H1 (cell line): ENCODE data around the gene SHC3. TPM values are rescaled to one million over a fixed set of nuclear protein-coding genes. Genes with fewer than 3 reads are reported as not detected.

ENCODE experiments used
- CTCF ChIP-seq, 3 experiments: IDR thresholded peaks; 1 replicate in 2 of 3; 2 replicates in 1 of 3; pipeline versions ENCODE4 v1.5.1 to v1.6.1; 2011; ENCODE audit warnings: low read length in 3 of 3, mild to moderate bottlenecking in 3 of 3, inconsistent platforms in 2 of 3, low read depth in 1 of 3, moderate library complexity in 1 of 3; ENCODE audit not compliant: insufficient read depth in 1 of 3; ENCODE audit errors: control extremely low read depth in 1 of 3
- GABPA ChIP-seq: IDR thresholded peaks from 2 replicates; pipeline ENCODE4 v1.6.1; 2011; ENCODE audit warnings: mild to moderate bottlenecking, low read length, moderate library complexity, borderline replicate concordance; ENCODE audit not compliant: insufficient read depth
- JUN ChIP-seq: IDR thresholded peaks from 2 replicates; pipeline ENCODE4 v1.6.1; 2011; ENCODE audit warnings: low read depth, mild to moderate bottlenecking, improper control_type of control experiment, low read length
- KDM5A ChIP-seq: fragments of 200-600 bp; IDR thresholded peaks from 2 replicates; pipeline ENCODE4 v1.7.1; 2012; ENCODE audit warnings: mild to moderate bottlenecking, low read length, inconsistent platforms, mixed read lengths
- RAD21 ChIP-seq, 2 experiments: IDR thresholded peaks in 1 of 2; conservative IDR thresholded peaks in 1 of 2; 2 replicates each; pipeline ENCODE4 v1.6.1; 2011; ENCODE audit warnings: low read depth in 2 of 2, low read length in 2 of 2, improper control_type of control experiment in 1 of 2, inconsistent platforms in 1 of 2, mild to moderate bottlenecking in 1 of 2, moderate library complexity in 1 of 2
- polyA plus RNA-seq, 7 experiments: library from polyadenylated mRNA; depleted of rRNA in 3 of 7; stranded (reverse) in 5 of 7; unstranded in 2 of 7; fragments of >200 nt in 5 of 7; fragments of 200-250 nt in 2 of 7; gene quantifications; 1 replicate in 5 of 7; 2 replicates in 1 of 7; 4 replicates in 1 of 7; pipeline versions ENCODE4 v1.2.1 to v1.2.3, GENCODE V29; 2011 to 2013; ENCODE audit warnings: missing spikeins in 2 of 7, mixed read lengths in 2 of 7
- total RNA-seq: library from RNA; stranded (reverse); fragmentation: NEBNext Ultra II Directional; extraction: Animal tissue kit (Norgen Biotek cat#: 25700); gene quantifications from 2 replicates; pipeline ENCODE4 v1.2.1, GENCODE V29; 2021

Gene SHC3
- total and polyA plus RNA-seq, 2 of the 8 experiments (the other 6 are each of a cell fraction or from before 2014, with no cell fraction given) = 1.4 to 7.1 TPM

GRCh38 chr9:89114741-89115140, 63.9 kb downstream of the SHC3 start (continued):
- TF ChIP-seq KDM5A = no peak
- TF ChIP-seq CTCF (IDR thresholded peaks at IDR 0.05; ENCODE audit: control extremely low read depth in 1 of 3, insufficient read depth in 1 of 3, low read depth in 1 of 3, low read length in 3 of 3) = no peak
- TF ChIP-seq RAD21 (IDR thresholded peaks at IDR 0.05 in 1 of 2, conservative IDR thresholded peaks at IDR 0.05 in 1 of 2; ENCODE audit: low read depth in 2 of 2, low read length in 2 of 2) = no peak
- TF ChIP-seq GABPA = no peak
- no peak for TF ChIP-seq JUN
